Left kidney (tissue), 2 donors: Measurements from ENCODE around the gene ZNF132. TPM values are rescaled to one million over a fixed set of nuclear protein-coding genes. Genes with fewer than 3 reads are reported as not detected.

Source experiments
- DNase-seq: peaks from one replicate; pipeline ENCODE4 v3.0.0-alpha.2; 2013
- polyA plus RNA-seq: library from polyadenylated mRNA; unstranded; fragments of 120-200 nt; gene quantifications from one replicate; pipeline ENCODE4 v1.2.1, GENCODE V29; 2013; ENCODE audit not compliant: insufficient read length

The ZNF132 gene
- polyA plus RNA-seq, 1 donor: 16.7 TPM

DNA sequence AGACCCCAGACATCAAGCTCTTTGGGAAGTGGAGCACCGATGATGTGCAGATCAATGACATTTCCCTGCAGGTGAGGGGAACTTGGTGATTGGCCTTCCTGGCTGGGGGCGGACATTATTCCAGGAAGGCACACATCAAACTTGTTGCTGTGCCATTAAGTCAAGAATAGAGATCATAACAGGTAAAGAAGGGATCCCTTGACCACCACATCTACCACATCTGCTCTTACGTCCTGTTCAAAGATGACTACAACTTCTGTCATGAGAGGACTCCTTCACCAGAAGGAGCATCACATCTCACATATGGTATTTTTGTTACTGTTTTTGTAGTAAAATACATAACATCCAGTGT lies 51.8 kb downstream of the ZNF132 start:
- DNase-seq: no peak

DNA sequence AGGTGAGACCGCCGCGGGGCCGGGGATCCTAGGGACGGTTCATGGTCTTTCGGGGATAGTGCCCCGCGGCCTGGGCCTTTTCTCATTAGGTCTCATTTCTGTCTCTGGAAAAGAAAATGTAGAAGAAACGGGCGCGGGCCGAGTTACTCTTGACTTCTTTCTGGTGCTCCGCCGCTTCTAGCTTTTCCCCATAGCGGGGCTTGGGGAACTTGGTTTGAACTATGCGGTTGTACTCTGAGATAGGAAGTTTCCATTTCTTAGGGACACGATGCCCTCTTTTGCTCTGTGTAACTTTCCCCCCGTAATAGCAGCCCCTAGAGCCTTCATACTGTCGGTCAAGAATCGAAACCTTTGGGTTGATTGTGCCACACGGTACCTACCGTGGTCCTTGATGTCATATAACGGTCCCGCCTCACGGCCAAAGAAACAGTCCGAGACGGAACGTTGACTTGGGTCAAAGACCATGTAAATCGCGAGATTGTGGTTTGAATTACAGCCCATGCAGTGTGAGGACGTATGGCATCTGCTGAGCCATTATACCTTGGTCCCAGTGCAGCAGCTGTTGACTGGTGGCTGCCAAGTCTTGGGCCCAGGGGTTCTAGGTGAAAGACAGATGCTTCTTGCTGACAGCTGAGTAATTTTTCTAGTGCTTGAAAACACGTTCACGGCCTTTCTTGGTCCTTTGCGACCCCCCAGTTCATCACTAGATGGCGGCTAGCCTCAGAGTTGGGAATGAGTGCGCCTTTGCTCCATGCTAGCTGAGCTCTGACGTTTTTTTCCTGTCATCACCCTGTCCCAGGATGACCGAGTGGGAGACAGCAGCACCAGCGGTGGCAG lies 52.4 kb downstream of the ZNF132 start:
- DNase-seq: no peak

DNA sequence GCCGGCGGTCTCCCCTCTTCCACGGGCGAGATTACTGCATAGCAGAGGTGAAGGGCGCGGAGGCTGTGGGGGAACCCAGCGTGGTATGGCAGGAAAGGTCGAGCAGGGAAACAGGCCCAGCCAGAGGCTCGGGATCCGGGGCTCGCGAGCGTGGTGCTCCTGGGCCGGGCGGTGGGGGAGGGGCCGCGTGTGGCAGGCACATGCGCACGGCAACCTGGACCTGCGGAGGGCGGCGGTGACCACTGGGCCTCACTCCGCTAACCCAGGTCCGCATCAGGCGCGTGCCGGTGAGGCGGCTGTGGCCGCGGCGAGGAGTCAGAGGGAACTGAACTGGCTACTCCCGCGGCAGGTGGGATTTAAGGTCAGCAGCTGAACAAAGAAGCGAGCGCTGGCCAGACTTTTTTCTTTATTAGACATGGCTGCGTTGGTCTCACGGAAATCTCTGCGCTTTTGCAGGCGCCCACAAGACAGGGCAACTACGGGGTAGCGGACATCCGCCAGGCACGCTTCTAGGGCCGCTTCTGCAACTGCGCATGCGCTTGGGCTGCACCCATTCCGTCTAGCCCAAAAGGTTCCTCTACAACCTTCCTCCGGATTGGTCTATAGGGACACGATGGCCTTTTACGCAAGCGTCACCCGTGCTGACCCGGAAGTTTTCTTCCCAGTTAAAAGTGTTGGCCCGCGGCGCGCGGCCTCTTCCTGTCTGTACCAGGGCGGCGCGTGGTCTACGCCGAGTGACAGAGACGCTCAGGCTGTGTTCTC lies 53.2 kb downstream of the ZNF132 start, which contains the start of gene RPS5:
Gene RPS5 (plus strand): TSS at position 694 of the 762 bp plus-strand sequence. CDS start 869 bp downstream, outside the sequence.
- peak; percentile 98 for DNase-seq

DNA sequence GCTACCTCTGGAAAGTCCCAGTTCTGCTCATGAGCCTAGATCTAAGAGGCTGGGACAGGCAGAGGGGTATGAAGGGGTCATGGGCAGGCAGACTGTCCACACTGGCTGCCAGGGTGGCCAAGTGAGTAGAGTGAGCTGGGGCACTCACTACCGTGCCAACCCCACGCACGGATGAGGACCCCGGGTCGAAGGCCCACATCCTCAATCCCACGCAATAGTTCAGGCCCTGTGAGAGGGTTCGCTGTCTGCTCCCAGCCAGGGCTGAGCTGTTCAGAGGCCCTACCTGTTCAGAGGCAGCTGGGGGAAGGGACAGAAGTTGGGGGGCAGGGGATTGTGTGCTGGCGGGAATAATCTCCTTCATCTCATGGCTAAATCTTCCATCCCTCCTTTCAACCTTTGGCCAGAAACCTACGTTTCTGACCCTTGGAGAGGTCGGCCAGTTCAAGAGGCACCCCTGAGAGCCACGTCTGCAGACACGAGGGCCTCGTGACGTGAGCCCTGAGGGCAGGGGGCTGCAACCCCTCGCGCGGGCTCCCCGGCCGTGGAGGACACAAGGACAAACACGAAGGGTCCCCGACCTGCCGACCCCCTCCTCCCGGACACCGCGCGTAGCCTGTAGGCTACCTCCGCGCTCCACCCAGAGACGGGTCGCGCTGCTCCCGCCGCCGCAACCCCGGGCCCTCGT lies 53.9 kb downstream of the ZNF132 start:
- DNase-seq: no peak

DNA sequence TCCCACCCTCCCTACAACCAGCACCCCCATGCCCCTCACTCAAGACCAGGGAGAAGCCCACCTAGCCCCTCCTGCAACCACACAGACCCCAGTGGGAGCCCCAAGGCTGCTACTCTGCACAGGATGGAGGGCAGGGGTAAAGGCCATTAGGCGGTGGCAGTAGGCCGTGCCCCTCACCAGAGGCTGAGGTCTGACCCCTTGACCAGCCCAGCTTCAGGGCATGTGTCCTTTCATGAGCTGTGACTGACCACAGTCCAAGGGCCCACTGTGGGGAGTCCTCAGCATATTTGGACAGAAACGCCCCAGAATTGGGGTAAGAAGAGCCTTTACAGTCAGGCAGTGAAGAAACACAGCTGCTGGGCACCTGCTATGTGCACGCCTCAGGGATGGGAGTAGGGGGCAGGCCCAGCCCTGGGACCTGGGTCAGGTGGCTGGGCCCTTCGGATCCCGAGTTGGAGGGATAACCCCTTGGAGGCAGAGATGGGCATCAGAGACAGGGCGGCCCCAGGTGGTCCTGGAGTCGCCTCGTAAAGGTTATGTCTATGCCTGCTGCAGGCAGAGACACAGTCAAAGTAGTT lies 54.6 kb downstream of the ZNF132 start:
- no peak for DNase-seq

DNA sequence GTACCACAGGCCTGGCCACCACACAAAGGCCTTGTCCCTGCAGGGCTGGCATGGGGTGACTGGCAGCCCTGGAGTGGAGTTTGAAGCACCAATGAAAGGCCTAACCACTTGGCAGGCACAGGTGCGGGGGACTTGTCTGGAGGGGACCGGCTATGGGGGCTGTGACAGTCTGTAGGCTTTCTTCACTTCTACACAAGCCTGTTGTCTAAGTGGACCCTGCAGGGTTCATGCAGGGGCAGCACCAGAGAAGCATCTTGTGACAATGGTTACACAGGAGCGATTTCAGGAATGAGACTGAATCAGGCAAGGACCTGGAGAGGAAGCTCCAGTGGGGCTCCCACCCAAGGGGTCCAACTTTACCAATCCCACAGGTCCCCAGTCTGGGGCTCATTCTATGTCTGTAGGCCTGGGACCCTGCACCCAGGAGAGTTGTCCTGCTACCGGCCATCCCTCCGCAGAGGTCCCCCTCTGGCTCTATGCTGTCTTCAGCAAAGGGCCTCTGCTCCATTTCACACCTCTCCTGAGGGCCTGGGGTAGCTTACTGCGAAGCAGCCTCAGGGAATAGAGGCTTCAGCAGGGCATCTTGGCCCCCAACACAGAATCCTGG lies 56.9 kb downstream of the ZNF132 start:
- DNase-seq: no peak

Other genes starting within 250 kb of the ZNF132 start
- 47.9 TPM for gene ZNF544, start 211.2 kb downstream of the ZNF132 start, polyA plus RNA-seq
- gene ZNF8, start 161.2 kb downstream of the ZNF132 start, polyA plus RNA-seq: 11.4 TPM
- gene ERVK3-1, start 134.8 kb downstream of the ZNF132 start, polyA plus RNA-seq: 58.1 TPM
- 4.1 TPM for gene ZSCAN22, start 113.2 kb downstream of the ZNF132 start, polyA plus RNA-seq
- 0.57 TPM for gene A1BG, start 86.7 kb downstream of the ZNF132 start, polyA plus RNA-seq
- 4.2 TPM for gene ZNF497, start 77.4 kb downstream of the ZNF132 start, polyA plus RNA-seq
- gene ZNF837, start 59.1 kb downstream of the ZNF132 start, polyA plus RNA-seq: 3.1 TPM
- 819 TPM for gene RPS5, start 52.9 kb downstream of the ZNF132 start, polyA plus RNA-seq
- not detected for gene RNF225, start 44.5 kb downstream of the ZNF132 start, polyA plus RNA-seq
- 11.7 TPM for gene ZNF584, start 31.5 kb downstream of the ZNF132 start, polyA plus RNA-seq
- 5.4 TPM for gene ZNF324B, start 11.5 kb upstream of the ZNF132 start, polyA plus RNA-seq
- gene ZNF324, start 26.9 kb upstream of the ZNF132 start, polyA plus RNA-seq: 9.1 TPM
- 14.1 TPM for gene ZNF446, start 36.2 kb upstream of the ZNF132 start, polyA plus RNA-seq
- gene SLC27A5, start 71.8 kb upstream of the ZNF132 start, polyA plus RNA-seq: 9.9 TPM
- gene ZBTB45, start 79.7 kb upstream of the ZNF132 start, polyA plus RNA-seq: 9.1 TPM
- 706 TPM for gene TRIM28, start 103.9 kb upstream of the ZNF132 start, polyA plus RNA-seq
- gene CHMP2A, start 115.0 kb upstream of the ZNF132 start, polyA plus RNA-seq: 101 TPM
- gene UBE2M, start 118.5 kb upstream of the ZNF132 start, polyA plus RNA-seq: 95.9 TPM
- 50.1 TPM for gene MZF1, start 133.2 kb upstream of the ZNF132 start, polyA plus RNA-seq